ENCODE results near the gene CD74. TPM values are rescaled to one million over a fixed set of nuclear protein-coding genes. Genes with fewer than 3 reads are reported as not detected.
A peak's percentile ranks its signal among the peaks of the same experiment; 100 is the strongest.

Gene CD74
- total and polyA plus RNA-seq, 10 of the 15 experiments (the other 5 are each of a cell fraction or from before 2014, with no cell fraction given), result 1,387 to 11,063 (median 3,922) TPM

- in situ Hi-C loops (cut with MboI), result no loop called here
These were observed 17.6 kb downstream of the CD74 start for GRCh38 chr5:150394912-150395687.

More at GRCh38 chr5:150394912-150395687, 17.6 kb downstream of the CD74 start:
- intact Hi-C loops (cut with micrococcal nuclease; ENCODE audit: unreplicated experiment), result no loop called here
- POLR2A ChIA-PET, result interaction anchor here (0.6 to 1.1 kb wide), 4 partner anchors 8 to 317 kb away, joined by 3 read pairs; no protein-coding TSS in a partner anchor
- no peak overlapping the region for H2AFZ ChIP-seq (ENCODE audit: control insufficient read depth, low read depth, low read length)
- DNase-seq (ENCODE audit: low read depth, low spot score), result no peak
- peaks cover 3% of the 10 kb centered on the region; the same call in 1 of the 2 replicates for H4K20me1 ChIP-seq (ENCODE audit: control insufficient read depth, insufficient read depth)
- H3K36me3 ChIP-seq (ENCODE audit: control insufficient read depth in 2 of 2, insufficient read depth in 2 of 2, low read length in 1 of 2), result peaks cover 35 to 44% of the 10 kb centered on the region in 2 experiments
- no peaks in the 10 kb centered on the region for H3K27me3 ChIP-seq (replicated peaks in 1 of 2; ENCODE audit: control insufficient read depth in 2 of 2, insufficient read depth in 2 of 2, low read length in 1 of 2)
- no peak overlapping the region for H3K9ac ChIP-seq (ENCODE audit: control insufficient read depth, insufficient read depth, low read length)
- ATAC-seq, result no peak
- H3K4me2 ChIP-seq (ENCODE audit: control insufficient read depth, insufficient read depth), result no peak overlapping the region
- BruUV-seq (replicated peaks), result no TSS peak
- H3K9me3 ChIP-seq (replicated peaks; ENCODE audit: control insufficient read depth, insufficient read depth, low read length), result no peaks in the 10 kb centered on the region
- CTCF ChIA-PET, result interaction anchor here (0.6 to 14.0 kb wide), 5 partner anchors 10 to 1354 kb away, joined by 3 to 274 read pairs (median 3); no protein-coding TSS in a partner anchor
- no peak for FAIRE-seq
- H3K4me3 ChIP-seq, result no peak overlapping the region
- RAD21 ChIA-PET (ENCODE audit: unreplicated experiment), result interaction anchor here (8.6 kb wide), 1 partner anchor 39 kb away, joined by 115 read pairs; no protein-coding TSS in a partner anchor
- H3K27ac ChIP-seq (ENCODE audit: control insufficient read depth, insufficient read depth), result no peak overlapping the region
- TF ChIP-seq HDAC2 (IDR thresholded peaks at IDR 0.05) (no peak), POLR2A (IDR thresholded peaks at IDR 0.05; ENCODE audit: low read depth, low read length) (peak; percentile 68), CTCF (IDR thresholded peaks at IDR 0.05 in 2 of 3, conservative IDR thresholded peaks at IDR 0.05 in 1 of 3; ENCODE audit: control insufficient read depth in 2 of 3, extremely low read depth in 1 of 3, insufficient read depth in 1 of 3, low read depth in 3 of 3, low read length in 3 of 3) (peak in 2 of 3 experiments; percentile 25 to 27; a peak in 3 of 6 replicates), ZNF384 (IDR thresholded peaks at IDR 0.05; ENCODE audit: borderline replicate concordance, low read depth, low read length) (no peak), POLR2AphosphoS2 (IDR thresholded peaks at IDR 0.05; ENCODE audit: low read depth, low read length) (0 out of 2 replicates have a peak, but pooled peaks have one; percentile 19)
- SMC1A ChIA-PET (ENCODE audit: uncharacterized antibody, unreplicated experiment), result interaction anchor here (1.1 to 8.1 kb wide), 2 partner anchors 11 to 39 kb away, joined by 3 to 127 read pairs; no protein-coding TSS in a partner anchor
- no peaks in the 10 kb centered on the region for H3K79me2 ChIP-seq (ENCODE audit: control insufficient read depth, insufficient read depth, low read length)
- 84% methylated on average over 13 of the region's 13 CpGs for WGBS (ENCODE audit: insufficient coverage, insufficient replicate concordance, low lambda C conversion rate, missing lambda C conversion rate)
- H3K4me1 ChIP-seq (ENCODE audit: control insufficient read depth, insufficient read depth, low read length), result peaks cover 10% of the 10 kb centered on the region

Data from GM12878 (cell line).